ENCODE data around the gene EDC3. TPM values are rescaled to one million over a fixed set of nuclear protein-coding genes. Genes with fewer than 3 reads are reported as not detected.

Gene EDC3
- total RNA-seq, 1 donor from 2014 or later, result 62.6 TPM

GRCh38 chr15:74619916-74620635 is 75.7 kb downstream of the EDC3 start:
- Mint-ChIP-seq H3K27ac (peak overlapping the region; percentile 68), H3K4me3 (ENCODE audit: low read depth) (no peak overlapping the region), H3K36me3 (ENCODE audit: insufficient read depth) (peaks cover 17% of the 10 kb centered on the region), H3K4me1 (ENCODE audit: low read depth) (peaks cover 12% of the 10 kb centered on the region), H3K9me3 (ENCODE audit: low read depth) (no peaks in the 10 kb centered on the region), H3K27me3 (no peaks in the 10 kb centered on the region)
- TF ChIP-seq CTCF (IDR thresholded peaks at IDR 0.05; ENCODE audit: unreplicated experiment), result no peak
- no peak for DNase-seq (ENCODE audit: low spot score, unreplicated experiment)

GRCh38 chr15:74618841-74619596 is 76.8 kb downstream of the EDC3 start:
- no peak for TF ChIP-seq CTCF (IDR thresholded peaks at IDR 0.05; ENCODE audit: unreplicated experiment)
- Mint-ChIP-seq H3K9me3 (ENCODE audit: low read depth) (no peaks in the 10 kb centered on the region), H3K27ac (peak overlapping the region; percentile 79), H3K4me3 (ENCODE audit: low read depth) (no peak overlapping the region), H3K4me1 (ENCODE audit: low read depth) (peaks cover 12% of the 10 kb centered on the region), H3K27me3 (no peaks in the 10 kb centered on the region), H3K36me3 (ENCODE audit: insufficient read depth) (peaks cover 14% of the 10 kb centered on the region)
- DNase-seq (ENCODE audit: low spot score, unreplicated experiment), result no peak

- Mint-ChIP-seq H3K4me1 (ENCODE audit: low read depth) (peaks cover 12% of the 10 kb centered on the region), H3K27me3 (peaks cover 6% of the 10 kb centered on the region), H3K9me3 (ENCODE audit: low read depth) (no peaks in the 10 kb centered on the region), H3K36me3 (ENCODE audit: insufficient read depth) (peaks cover 10% of the 10 kb centered on the region), H3K27ac (peak overlapping the region; percentile 95), H3K4me3 (ENCODE audit: low read depth) (peak overlapping the region; percentile 88)
- no peak for DNase-seq (ENCODE audit: low spot score, unreplicated experiment)
- no peak for TF ChIP-seq CTCF (IDR thresholded peaks at IDR 0.05; ENCODE audit: unreplicated experiment)
These were observed 78.8 kb downstream of the EDC3 start for GRCh38 chr15:74616996-74617395.

GRCh38 chr15:74616366-74616939 is 79.4 kb downstream of the EDC3 start:
- TF ChIP-seq CTCF (IDR thresholded peaks at IDR 0.05; ENCODE audit: unreplicated experiment), result no peak
- Mint-ChIP-seq H3K27me3 (peaks cover 6% of the 10 kb centered on the region), H3K36me3 (ENCODE audit: insufficient read depth) (peaks cover 7% of the 10 kb centered on the region), H3K4me1 (ENCODE audit: low read depth) (peaks cover 12% of the 10 kb centered on the region), H3K4me3 (ENCODE audit: low read depth) (peak overlapping the region; percentile 88), H3K27ac (peak overlapping the region; percentile 95), H3K9me3 (ENCODE audit: low read depth) (no peaks in the 10 kb centered on the region)
- no peak for DNase-seq (ENCODE audit: low spot score, unreplicated experiment)

All from progenitor cell of endocrine pancreas (in vitro differentiated cells).